GM08714 (cell line): Measurements from ENCODE around the gene SNX24.
"Not testable (repeated sequence)": the region's sequence is repeated elsewhere in the genome, so short reads cannot be mapped to it uniquely, and the experiment has no call there.

Experiments
- H3K4me3 ChIP-seq: fragments of 200-500 bp; sonication (Bioruptor generic); 2 replicates; pipeline ENCODE4 v1.5.1; 2014; ENCODE audit warnings: mild to moderate bottlenecking, low read length, inconsistent platforms
- ZNF274 ChIP-seq: IDR thresholded peaks from 2 replicates; pipeline ENCODE4 v1.6.1; 2012; ENCODE audit warnings: mild to moderate bottlenecking, low read depth, low read length

Gene SNX24

GRCh38 chr5:122885045-122885517 lies 39.7 kb downstream of the SNX24 start:
- H3K4me3 ChIP-seq = no peak overlapping the region
- TF ChIP-seq ZNF274 = no peak

DNA sequence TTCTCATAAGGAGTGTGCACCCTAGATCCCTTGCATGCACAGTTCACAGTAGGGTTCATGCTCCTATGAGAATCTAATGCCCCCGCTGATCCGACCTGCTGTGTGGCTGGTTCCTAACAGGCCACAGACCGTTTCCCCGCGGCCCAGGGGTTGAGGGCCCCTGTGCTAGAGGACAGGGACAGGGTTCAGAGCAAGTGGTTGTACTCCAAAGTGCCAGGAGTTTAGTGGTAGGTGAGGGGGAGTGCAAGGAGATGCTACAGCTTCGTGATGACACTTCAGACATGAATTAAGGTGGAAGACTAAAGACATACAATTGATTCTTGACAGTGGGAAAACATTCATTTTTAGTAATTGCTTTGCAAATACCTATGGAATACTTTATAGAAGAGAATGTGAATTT lies 40.5 kb downstream of the SNX24 start:
- no peak for TF ChIP-seq ZNF274
- H3K4me3 ChIP-seq = no peak overlapping the region

DNA sequence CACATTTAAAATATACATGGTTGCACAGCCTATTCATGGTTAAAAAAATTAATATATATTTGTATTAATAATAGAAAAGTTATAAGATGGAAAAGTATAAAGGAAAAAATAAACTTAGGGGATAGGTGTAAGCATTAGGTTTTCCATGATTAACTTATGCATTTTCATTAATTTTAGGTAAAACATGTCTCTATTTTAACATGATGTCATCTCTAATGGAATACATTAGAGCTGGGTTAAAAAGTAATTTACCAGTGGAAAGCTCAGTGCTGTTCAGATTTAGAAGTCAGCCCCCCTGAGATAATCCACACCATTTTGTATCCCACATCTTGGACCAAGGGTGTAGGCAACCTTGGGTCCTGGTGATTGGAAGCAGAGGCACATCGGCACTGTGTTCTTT lies 49.7 kb downstream of the SNX24 start:
- TF ChIP-seq ZNF274 = no peak
- H3K4me3 ChIP-seq = no peak overlapping the region

- no peak overlapping the region for H3K4me3 ChIP-seq
- TF ChIP-seq ZNF274 = no peak
Observed at GRCh38 chr5:122896598-122897282, 51.3 kb downstream of the SNX24 start.

DNA sequence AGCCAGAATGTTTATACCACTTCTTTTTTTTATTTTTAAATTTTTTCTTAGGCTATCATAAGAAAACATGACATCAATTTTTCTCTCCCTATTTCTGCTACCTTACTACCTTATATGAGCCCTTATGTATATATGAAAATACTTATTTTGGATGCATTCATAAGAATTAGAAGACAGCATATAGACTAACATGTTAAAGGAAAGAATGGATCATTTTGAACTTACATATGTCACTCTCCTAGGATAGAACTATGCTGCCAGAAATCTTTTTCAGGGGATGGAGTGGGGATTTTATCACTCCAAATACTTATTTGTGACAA lies 51.8 kb downstream of the SNX24 start:
- no peak overlapping the region for H3K4me3 ChIP-seq
- no peak for TF ChIP-seq ZNF274

GRCh38 chr5:122901346-122901745 lies 55.9 kb downstream of the SNX24 start:
- no peak overlapping the region for H3K4me3 ChIP-seq
- TF ChIP-seq ZNF274 = no peak

- no peak overlapping the region for H3K4me3 ChIP-seq
- TF ChIP-seq ZNF274 = no peak
Observed at GRCh38 chr5:122902263-122902662, 56.9 kb downstream of the SNX24 start.

GRCh38 chr5:122906768-122907167 lies 61.4 kb downstream of the SNX24 start:
- H3K4me3 ChIP-seq = no peak overlapping the region
- TF ChIP-seq ZNF274 = no peak

DNA sequence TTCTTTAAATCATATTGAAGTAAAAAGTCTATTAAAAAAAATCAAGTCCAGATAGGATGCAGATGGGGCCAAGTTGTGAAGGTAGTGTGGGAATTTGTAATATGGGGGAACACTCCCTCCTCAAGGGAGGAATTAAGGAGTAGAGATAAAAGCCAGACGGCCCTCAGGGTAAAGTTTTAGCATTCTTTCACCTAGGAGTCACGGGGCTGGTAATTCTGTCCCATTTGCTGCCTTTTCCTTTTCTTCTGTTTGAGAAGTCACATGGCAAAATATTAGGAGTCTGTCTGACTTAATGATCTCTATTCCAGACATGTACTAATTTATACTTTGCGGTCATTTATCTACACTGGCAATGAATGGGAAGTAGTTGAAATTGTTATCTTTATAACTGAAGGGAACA lies 61.9 kb downstream of the SNX24 start:
- no peak for TF ChIP-seq ZNF274
- no peak overlapping the region for H3K4me3 ChIP-seq

- TF ChIP-seq ZNF274 = no peak
- H3K4me3 ChIP-seq = no peak overlapping the region
Observed at GRCh38 chr5:122908108-122908507, 62.7 kb downstream of the SNX24 start.

DNA sequence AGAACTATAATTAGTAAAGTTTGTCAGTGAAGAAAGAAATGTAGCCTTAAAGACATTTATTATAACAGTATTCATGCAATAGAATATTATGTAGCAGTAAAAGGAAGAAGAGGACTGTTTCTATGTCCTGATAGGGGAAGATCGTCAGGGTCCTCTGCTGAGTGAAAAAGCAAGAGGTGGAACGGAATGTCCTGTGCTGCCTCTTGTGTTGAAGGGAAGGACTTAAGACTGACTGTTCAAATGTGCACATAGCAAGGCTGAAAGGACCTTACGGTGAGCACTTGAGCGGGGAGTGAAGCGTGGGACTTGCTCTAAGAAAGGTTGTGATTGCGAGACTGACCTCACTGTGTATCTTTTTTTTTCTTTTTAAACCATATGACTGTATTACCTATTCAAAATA lies 63.2 kb downstream of the SNX24 start:
- TF ChIP-seq ZNF274 = no peak

DNA sequence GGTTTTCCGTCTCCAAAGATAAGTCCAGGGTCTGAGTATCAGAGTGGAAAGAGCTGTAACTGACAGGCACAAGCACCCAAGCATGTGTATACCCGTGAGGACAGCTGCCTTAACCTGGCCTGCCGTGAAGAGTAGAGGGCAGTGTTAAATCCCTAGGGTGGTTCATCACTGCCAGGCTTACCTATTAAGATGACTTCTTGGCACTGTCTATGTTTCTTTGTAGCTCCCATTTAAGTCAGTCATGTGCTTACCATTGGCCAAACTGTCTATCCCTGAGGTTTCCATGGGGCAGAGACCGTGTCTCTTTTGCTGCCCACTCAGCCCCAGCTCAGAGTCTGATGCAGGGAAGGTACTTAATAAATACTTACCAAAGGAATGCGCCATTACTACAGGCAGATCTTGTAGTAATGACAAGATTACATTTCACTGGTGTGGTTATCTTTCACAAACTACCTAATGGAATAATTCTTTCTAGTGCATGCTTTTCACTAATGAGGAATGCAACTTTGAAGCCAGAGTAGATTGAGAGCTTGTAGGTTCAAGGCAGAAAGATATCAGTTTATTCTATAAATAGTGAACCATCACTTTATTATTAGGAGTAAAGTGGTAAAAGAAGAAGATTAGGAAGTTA lies 64.2 kb downstream of the SNX24 start:
- TF ChIP-seq ZNF274 = no peak
- no peak overlapping the region for H3K4me3 ChIP-seq

More for the DNA sequence above, 63.2 kb downstream of the SNX24 start:
- H3K4me3 ChIP-seq = no peak overlapping the region

DNA sequence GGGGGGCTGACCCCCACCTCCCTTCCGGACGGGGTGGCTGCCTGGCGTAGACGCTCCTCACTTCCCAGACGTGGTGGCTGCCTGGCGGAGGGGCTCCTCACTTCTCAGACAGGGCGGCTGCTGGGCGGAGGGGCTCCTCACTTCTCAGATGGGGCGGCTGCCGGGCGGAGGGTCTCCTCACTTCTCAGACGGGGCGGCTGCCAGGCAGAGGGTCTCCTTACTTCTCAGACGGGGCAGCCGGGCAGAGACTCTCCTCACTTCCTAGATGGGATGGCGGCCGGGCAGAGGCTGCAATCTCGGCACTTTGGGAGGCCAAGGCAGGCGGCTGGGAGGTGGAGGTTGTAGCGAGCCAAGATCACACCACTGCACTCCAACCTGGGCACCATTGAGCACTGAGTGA lies 68.0 kb downstream of the SNX24 start:
- not testable (repeated sequence) for H3K4me3 ChIP-seq

- no peak for TF ChIP-seq ZNF274
- H3K4me3 ChIP-seq = no peak overlapping the region; the same call in 1 of the 2 replicates
Observed at GRCh38 chr5:122915717-122916461, 70.5 kb downstream of the SNX24 start.

GRCh38 chr5:122916490-122916889 lies 71.1 kb downstream of the SNX24 start:
- TF ChIP-seq ZNF274 = no peak
- no peak overlapping the region for H3K4me3 ChIP-seq
